AG04449 (cell line): ENCODE measurements around the gene CD207.
"Not testable (repeated sequence)": the region's sequence is repeated elsewhere in the genome, so short reads cannot be mapped to it uniquely, and the experiment has no call there.

Experiments
- CTCF ChIA-PET: fragments of 350-600 bp; formaldehyde crosslinking; extraction: SDS; loops from one replicate; lab custom pipeline; 2021; ENCODE audit warnings: antibody characterized with exemption; lab: Yijun Ruan, JAX
- POLR2A ChIA-PET: fragments of 400-600, 350-600 bp; formaldehyde crosslinking; extraction: SDS; loops from one replicate; lab custom pipeline; 2020; ENCODE audit warnings: antibody characterized with exemption, inconsistent platforms; lab: Yijun Ruan, JAX
- DNase-seq: peaks from one replicate; pipeline ENCODE4 v3.0.0-alpha.2; 2010; ENCODE audit warnings: low read depth, low spot score
- H3K4me3 ChIP-seq: 2 replicates; pipeline ENCODE4 v1.5.1; 2011; ENCODE audit warnings: low read depth, mild to moderate bottlenecking, control low read depth, low read length
- TF ChIP-seq, protein P1 (sequence below): IDR thresholded peaks from one replicate; pipeline ENCODE4 v1.5.1; 2011; ENCODE audit warnings: mild to moderate bottlenecking, moderate library complexity, low read length, control low read depth, inconsistent platforms; ENCODE audit not compliant: insufficient read depth; ENCODE audit errors: missing control alignments

CD207 gene

DNA sequence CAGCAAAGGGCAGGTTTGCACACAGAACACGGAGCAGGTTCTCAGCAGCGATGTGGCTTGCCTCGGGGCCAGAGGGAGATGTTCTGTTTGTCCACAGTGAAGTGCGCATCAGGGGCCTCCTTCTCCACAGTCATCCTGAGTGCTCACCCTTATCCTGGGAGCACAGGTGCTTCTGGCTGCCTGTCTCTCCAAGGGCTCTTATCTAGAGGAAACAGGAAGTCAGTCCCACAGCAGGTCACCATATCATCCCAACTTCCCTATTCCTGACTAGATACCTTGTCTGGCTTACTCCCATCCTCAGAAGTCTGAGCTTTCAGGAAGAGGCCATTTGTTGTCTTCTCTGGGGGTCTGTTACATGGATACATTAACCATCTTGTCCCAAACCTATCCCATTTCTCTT, at the start of gene CD207:
TSS of gene CD207 (minus strand) at position 174 of the 400 bp plus-strand sequence. CDS start at position 134, 40 bp downstream.
- CTCF ChIA-PET: no interaction called here
- no peak for DNase-seq
- no peak within 1 kb of the TSS for H3K4me3 ChIP-seq

DNA sequence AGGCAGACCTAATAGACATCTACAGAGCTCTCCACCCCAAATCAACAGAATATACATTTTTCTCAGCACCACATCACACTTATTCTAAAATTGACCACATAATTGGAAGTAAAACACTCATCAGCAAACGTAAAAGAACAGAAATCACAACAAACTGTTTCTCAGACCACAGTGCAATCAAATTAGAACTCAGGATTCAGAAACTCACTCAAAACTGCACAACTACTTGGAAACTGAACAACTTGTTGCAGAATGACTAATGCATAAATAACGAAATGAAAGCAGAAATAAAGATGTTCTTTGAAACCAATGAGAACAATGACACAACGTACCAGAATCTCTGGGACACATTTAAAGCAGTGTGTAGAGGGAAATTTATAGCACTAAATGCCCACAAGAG, 42.9 kb upstream of the CD207 start:
- H3K4me3 ChIP-seq, DNase-seq, POLR2A ChIA-PET: not testable (repeated sequence)
- CTCF ChIA-PET: interaction anchor here (1.4 to 2.5 kb wide), 4 partner anchors 8 to 69 kb away, joined by 4 to 16 read pairs (median 8); no protein-coding TSS in a partner anchor

More for the DNA sequence above, at the start of gene CD207:
- TF ChIP-seq, protein P1, sequence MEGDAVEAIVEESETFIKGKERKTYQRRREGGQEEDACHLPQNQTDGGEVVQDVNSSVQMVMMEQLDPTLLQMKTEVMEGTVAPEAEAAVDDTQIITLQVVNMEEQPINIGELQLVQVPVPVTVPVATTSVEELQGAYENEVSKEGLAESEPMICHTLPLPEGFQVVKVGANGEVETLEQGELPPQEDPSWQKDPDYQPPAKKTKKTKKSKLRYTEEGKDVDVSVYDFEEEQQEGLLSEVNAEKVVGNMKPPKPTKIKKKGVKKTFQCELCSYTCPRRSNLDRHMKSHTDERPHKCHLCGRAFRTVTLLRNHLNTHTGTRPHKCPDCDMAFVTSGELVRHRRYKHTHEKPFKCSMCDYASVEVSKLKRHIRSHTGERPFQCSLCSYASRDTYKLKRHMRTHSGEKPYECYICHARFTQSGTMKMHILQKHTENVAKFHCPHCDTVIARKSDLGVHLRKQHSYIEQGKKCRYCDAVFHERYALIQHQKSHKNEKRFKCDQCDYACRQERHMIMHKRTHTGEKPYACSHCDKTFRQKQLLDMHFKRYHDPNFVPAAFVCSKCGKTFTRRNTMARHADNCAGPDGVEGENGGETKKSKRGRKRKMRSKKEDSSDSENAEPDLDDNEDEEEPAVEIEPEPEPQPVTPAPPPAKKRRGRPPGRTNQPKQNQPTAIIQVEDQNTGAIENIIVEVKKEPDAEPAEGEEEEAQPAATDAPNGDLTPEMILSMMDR: no peak
- POLR2A ChIA-PET: no interaction called here

- DNase-seq, POLR2A ChIA-PET, H3K4me3 ChIP-seq: not testable (repeated sequence)
- CTCF ChIA-PET: interaction anchor here (1.3 to 10.6 kb wide), 6 partner anchors 13 to 89 kb away, joined by 3 to 299 read pairs (median 3); no protein-coding TSS in a partner anchor
Observed at GRCh38 chr2:70876138-70876537, 40.5 kb upstream of the CD207 start.

- TF ChIP-seq, protein P1: no peak
- CTCF ChIA-PET: interaction anchor here (0.9 to 10.6 kb wide), 11 partner anchors 8 to 92 kb away, joined by 3 to 299 read pairs (median 5); no protein-coding TSS in a partner anchor
- POLR2A ChIA-PET: no interaction called here
- no peak overlapping the region for H3K4me3 ChIP-seq
- DNase-seq: no peak
Observed at GRCh38 chr2:70873541-70873940, 37.9 kb upstream of the CD207 start.

- TF ChIP-seq, protein P1: peak; percentile 99
- ChIA-PET CTCF (interaction anchor here (0.8 to 10.6 kb wide), 37 partner anchors 8 to 568 kb away, joined by 3 to 299 read pairs (median 6); partner anchors contain the start of gene ATP6V1B1), POLR2A (interaction anchor here (0.9 kb wide), 1 partner anchor 77 kb away, joined by 3 read pairs; no protein-coding TSS in a partner anchor)
- DNase-seq: no peak
- H3K4me3 ChIP-seq: no peak overlapping the region
Observed at GRCh38 chr2:70871398-70872211, 36.0 kb upstream of the CD207 start.

DNA sequence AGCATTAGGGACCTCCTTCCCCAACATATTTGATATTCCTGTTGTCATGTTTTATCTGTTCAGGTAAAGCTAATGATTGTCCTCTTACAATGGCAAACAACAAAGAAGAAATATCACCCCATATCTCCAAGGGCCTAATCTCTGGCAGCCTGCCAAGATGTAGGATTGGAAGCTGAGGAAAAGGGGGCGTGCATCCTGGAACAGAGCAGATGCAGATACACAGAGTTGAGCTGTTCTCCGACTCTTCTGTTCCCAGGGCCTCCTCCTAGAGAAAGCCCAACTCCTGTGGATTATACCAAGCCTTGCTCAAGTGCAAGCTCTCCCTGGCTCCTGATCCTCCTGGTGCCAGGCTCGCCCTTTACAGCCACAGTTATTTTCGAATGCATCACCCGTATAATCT, 35.2 kb upstream of the CD207 start:
- ChIA-PET CTCF (interaction anchor here (0.7 to 10.6 kb wide), 36 partner anchors 9 to 567 kb away, joined by 3 to 299 read pairs (median 6); partner anchors contain the start of gene ATP6V1B1), POLR2A (no interaction called here)
- TF ChIP-seq, protein P1: no peak
- no peak overlapping the region for H3K4me3 ChIP-seq
- no peak for DNase-seq

- no peak overlapping the region for H3K4me3 ChIP-seq
- TF ChIP-seq, protein P1: no peak
- CTCF ChIA-PET: interaction anchor here (1.0 to 10.6 kb wide), 9 partner anchors 7 to 97 kb away, joined by 4 to 299 read pairs (median 51); no protein-coding TSS in a partner anchor
- POLR2A ChIA-PET: no interaction called here
- no peak for DNase-seq
Observed at GRCh38 chr2:70868970-70869369, 33.4 kb upstream of the CD207 start.
